GF-D8 (cell line): ENCODE data around the gene TFG.

ENCODE experiments used
- DNase-seq: peaks from one replicate; lab custom pipeline; 2025; lab: John Stamatoyannopoulos, UW

The TFG gene

GRCh38 chr3:100706365-100706764, 2.9 kb upstream of the TFG start:
- DNase-seq = no peak

DNA sequence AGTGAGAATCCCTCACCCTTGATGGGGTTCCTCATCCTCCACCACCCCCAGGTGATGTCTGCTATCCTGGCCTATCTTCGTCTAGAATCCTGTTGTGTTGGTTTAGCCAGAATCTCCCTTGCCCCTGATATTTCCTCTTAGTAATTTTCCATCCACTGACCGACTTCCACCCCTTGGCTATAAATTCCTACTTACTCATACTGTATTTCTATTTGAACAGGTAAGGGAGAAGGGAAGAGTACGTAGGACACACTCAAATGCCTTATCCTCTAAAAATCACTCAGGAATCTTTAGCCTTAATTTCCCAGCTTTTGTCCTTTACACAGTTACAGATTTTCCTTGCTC, 678 bp upstream of the TFG start:
- no peak for DNase-seq

DNA sequence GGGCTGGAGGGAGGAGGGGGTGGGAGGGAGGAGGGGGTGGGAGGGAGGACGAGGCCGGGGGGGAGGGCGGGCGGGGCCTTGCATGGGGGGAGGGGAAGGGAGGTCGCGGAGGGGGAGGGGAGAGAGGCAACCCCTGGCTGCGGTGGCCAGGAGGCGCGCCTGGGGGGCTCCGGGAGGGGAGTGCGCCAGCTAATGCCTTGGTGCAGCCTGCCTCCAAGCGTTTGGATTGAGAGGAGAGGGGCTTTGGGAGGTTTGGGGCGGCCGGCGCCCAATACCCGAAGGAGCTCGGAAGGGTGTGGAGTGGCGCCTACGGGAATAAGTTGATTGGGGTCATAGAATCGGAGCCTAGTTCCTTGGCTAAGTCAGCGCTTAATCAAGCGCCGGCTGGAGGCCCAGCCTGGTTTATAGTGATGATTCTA, 557 bp downstream of the TFG start:
- no peak for DNase-seq

- DNase-seq = peak; percentile 46
These were observed 1.1 kb downstream of the TFG start for GRCh38 chr3:100710261-100710968.

DNA sequence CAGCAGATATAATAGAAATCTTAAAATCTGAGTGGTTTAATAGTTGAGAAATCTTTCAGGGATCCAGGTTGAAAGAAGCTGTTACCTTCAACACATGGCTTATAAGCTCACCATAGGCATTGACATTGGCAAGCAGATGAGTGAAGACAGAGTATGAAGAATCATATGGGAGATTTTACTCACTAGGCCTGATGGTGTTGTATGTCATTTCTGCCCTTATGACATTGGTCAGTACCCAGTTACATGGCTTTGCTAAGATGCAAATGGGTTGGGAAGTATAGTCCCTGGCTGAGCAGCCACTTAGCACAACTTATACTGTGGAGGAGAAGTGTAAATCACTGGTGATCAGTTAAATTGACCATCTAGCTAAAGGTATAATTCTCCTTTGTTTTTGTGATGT, 5.9 kb downstream of the TFG start:
- no peak for DNase-seq

DNA sequence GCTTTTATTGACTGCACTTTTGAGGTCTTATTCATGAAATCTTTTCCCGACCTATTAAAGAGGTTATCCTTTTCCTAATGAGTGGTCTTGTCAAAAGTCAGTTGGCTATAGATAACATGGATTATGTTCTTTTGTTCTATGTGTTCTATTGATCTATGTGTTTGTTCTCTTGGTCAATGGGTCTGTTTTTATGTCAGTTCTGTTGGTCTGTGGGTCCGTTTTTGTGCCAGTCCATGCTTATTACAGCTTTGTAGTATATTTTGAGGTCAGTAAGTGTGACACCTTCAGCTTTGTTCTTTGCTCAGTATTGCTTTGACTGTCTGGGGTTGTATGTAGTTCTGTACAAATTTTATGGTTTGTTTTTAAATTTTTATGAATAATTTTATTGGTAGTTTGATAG, 7.8 kb downstream of the TFG start:
- DNase-seq = no peak

DNA sequence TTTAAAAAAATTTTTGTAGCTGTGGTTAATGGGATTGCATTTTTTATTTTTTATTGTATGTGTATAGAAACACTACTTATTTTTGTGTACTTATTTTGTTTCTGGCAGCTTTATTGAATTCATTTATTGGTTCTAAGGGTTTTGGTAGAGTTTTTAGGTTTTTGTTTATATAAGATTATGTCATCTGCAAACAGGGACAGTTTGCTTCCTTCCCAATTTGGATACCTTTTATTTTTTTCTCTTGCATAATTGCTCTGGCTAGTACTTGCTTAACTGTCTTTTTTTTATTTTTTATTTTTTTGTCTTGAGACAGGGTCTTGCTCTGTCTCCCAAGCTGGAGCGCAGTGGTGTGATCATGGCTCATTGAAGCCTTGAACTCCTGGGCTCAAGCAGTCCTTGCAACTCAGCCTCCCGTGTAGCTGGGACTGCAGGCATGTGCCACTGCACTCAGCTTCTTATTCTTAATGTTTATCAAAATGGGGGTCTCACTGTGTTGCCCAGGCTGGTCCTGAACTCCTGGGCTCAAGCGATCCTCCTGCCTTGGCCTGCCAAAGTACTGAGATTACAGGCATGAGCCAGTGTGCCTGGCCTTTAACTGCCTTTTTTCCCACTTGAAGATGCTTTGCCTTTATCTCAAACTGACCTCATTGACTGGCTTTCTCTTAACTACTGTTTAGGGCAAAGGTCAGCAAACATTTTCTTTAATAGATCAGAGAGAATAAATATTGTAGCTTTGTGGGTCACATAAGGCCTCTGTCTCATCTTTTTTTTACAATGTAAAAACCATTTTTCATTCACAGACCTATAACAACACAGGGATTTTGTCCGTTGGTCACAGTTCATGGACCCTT, 8.6 kb downstream of the TFG start:
- no peak for DNase-seq

DNA sequence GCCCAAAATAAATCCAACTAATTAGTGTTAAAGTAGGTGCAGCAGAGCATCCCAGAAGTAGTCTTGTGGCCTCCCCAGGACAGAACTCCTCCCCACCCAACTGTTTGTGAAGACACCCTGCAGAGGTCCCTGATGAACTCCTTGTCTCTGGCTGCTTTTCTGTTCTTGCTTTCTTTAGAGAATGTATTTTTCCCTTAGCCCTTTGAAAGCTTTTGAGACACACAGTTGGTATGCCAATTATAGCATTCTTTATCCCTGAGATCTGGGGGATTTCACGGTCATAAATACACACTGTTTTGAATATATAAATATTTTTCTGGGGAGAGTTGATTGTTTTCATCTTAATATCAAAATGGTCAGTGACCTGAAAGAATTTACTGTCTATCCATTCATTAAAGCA, 9.8 kb downstream of the TFG start:
- DNase-seq = no peak

- no peak for DNase-seq
These were observed 11.1 kb downstream of the TFG start for GRCh38 chr3:100720426-100720825.

DNA sequence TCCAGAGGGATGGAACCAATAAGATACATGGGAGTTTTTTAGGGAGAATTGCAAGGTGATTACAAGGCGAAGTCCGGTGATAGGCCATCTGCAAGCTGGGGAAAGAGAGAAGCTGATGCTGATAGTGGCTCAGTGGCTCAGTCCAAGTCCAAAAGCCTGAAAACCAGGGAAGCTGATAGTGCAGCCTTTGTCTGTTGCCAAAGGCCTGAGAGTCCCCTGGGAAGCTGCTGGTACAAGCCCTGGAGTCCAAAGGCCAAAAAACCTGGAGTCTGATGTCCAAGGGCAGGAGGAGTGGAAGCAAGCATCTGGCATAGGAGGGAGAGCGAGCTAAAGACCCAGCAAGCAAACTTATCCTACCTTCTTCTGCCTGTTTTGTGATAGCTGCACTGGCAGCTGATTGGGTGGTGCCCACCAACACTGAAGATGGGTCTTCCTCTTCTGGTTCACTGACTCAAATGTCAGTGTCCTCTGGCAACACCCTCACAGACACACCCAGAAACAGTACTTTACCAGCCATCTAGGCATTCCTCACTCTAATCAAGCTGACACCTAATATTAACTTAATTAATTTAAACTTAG, 16.7 kb downstream of the TFG start:
- no peak for DNase-seq

DNA sequence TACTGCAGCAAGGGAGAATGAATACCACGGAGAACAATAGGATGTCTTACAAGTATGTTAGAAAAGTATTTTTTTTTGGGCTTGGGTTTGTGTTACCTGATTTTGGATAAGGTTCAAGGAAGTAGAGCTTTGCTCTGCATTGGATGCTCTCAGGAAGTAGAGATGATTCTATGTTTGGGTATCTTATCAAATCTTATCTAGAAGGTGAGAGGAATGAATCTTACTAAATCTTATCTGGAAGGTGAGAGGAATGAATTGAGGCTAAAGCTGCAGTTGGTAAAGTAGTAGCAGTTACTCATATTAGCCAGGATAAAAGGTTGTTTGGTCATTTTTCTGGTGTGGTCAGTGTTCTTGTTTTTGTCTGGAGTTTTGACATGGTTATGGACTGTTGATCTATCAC, 17.4 kb downstream of the TFG start:
- DNase-seq = no peak

DNA sequence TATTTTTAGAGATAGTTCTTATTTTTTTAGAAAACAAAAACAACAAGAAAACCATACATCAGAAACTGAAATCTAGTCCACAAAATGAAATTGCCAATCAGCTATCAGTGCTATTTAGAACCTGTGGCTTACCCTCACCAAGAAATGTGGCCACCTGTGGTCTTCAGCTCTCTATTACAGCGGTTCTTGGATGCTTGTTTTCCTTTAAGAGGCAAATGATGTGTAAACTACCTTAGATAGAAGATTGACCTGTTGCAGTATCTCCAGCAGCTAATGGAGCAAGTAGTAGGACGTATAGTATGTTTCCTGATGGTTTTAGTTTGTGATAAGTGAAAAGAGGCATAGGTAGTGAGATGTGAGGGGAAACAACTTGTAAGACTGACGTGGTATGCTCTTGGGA, 21.2 kb downstream of the TFG start:
- no peak for DNase-seq

DNA sequence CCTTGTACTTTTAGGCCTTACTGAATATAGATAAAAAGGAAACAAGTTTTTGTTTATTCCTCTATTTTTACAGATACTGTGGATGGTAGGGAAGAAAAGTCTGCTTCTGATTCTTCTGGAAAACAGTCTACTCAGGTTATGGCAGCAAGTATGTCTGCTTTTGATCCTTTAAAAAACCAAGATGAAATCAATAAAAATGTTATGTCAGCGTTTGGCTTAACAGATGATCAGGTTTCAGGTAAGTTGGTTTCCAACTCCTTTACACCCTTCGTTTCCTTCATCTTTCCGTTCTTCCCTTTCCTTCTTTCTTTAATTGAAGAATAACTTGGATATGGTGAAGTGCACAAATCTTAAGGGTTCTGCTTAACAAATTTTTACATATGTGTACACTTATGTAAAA, 23.1 kb downstream of the TFG start:
- DNase-seq = no peak

- DNase-seq = no peak
These were observed 28.0 kb downstream of the TFG start for GRCh38 chr3:100737334-100737733.

GRCh38 chr3:100740207-100740606, 30.9 kb downstream of the TFG start:
- no peak for DNase-seq

DNA sequence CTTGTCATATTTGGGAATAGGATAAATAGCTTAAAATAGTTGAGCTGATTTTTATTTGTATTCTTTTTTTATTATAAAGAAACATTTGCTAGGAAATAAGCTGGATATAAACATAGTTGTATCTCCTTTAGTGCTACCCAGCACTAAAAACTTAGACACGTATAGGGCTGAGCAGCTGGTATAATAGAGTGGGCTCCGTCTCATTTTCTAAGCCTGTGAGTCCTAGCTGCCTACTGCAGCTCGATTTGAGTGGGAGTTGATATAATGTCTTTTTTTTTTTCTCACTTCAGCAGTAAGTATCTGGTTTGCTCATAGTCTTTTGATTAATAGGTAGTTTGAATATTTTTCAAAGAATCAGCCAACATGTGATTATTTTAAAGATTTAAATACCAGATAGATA, 34.2 kb downstream of the TFG start:
- no peak for DNase-seq

DNA sequence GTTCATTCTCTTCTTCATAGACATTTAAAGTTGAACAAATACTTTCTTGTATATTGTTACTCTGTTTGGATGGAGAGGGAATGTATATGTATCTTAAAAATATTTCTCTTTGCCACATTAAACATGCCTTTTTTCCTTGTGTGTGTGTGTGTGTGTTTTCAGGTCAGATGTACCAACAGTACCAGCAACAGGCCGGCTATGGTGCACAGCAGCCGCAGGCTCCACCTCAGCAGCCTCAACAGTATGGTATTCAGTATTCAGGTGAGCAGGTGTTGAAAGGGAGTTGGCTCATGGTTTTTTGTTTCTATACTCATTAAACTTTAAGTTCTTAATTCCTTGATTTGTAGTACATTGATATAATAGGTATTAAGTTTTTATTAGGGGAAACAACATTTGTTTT, 35.4 kb downstream of the TFG start:
- no peak for DNase-seq

- no peak for DNase-seq
These were observed 36.3 kb downstream of the TFG start for GRCh38 chr3:100745617-100746016.

- DNase-seq = no peak
These were observed 36.8 kb downstream of the TFG start for GRCh38 chr3:100746092-100746491.

GRCh38 chr3:100748220-100748619, 38.9 kb downstream of the TFG start:
- DNase-seq = no peak

DNA sequence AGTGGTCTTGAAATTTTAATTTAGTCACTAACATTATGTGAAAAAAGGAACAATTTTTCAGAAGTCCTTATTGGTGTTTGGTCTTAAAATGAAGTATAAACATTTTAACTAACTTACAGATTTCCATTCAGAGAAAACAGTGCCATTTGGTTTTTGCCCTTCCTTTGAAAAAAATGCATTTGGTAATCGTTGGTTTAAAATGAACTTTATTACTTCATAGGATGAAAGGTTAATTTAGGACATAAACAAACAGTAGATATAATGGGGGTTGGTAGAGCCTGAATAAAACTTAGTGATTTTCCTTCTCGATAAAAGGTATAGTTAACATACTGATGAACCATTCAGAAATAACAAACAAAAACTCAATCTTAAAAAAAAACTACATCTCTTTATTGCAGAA, 39.7 kb downstream of the TFG start:
- no peak for DNase-seq

- DNase-seq = no peak
These were observed 44.6 kb downstream of the TFG start for GRCh38 chr3:100753846-100754245.

- DNase-seq = no peak
These were observed 45.5 kb downstream of the TFG start for GRCh38 chr3:100754563-100755334.
